Measurements from ENCODE around the gene C1QL2.

The C1QL2 gene

DNA sequence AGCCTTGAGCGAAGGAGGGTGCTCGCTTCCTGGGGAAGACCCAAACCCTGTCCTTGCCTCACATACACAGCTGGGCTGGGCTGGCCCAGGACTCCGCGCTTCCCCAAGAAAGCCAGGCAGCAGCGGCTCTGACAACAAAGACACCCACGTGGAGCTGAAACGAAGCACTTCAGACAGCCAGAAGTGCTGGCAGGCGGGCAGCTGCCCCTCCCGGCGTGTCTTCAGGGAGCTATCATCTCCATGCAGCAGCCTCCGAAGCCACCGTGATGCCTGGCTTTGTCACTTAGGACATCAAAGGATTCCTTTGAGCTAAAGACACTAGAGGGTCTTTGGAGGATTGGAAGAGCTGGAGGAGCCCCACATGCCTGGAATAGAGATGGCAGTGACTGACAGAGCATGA lies 35.2 kb downstream of the C1QL2 start:
- TF ChIP-seq, protein P1, sequence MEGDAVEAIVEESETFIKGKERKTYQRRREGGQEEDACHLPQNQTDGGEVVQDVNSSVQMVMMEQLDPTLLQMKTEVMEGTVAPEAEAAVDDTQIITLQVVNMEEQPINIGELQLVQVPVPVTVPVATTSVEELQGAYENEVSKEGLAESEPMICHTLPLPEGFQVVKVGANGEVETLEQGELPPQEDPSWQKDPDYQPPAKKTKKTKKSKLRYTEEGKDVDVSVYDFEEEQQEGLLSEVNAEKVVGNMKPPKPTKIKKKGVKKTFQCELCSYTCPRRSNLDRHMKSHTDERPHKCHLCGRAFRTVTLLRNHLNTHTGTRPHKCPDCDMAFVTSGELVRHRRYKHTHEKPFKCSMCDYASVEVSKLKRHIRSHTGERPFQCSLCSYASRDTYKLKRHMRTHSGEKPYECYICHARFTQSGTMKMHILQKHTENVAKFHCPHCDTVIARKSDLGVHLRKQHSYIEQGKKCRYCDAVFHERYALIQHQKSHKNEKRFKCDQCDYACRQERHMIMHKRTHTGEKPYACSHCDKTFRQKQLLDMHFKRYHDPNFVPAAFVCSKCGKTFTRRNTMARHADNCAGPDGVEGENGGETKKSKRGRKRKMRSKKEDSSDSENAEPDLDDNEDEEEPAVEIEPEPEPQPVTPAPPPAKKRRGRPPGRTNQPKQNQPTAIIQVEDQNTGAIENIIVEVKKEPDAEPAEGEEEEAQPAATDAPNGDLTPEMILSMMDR (IDR thresholded peaks at IDR 0.05; ENCODE audit: borderline replicate concordance, insufficient read depth, low read depth, low read length): no peak
- no peak overlapping the region for H3K4me3 ChIP-seq (ENCODE audit: low read depth, low read length)

- no peak overlapping the region for H3K4me3 ChIP-seq (ENCODE audit: low read depth, low read length)
- TF ChIP-seq, protein P1 (IDR thresholded peaks at IDR 0.05; ENCODE audit: borderline replicate concordance, insufficient read depth, low read depth, low read length): no peak
Observed at GRCh38 chr2:119122663-119123062, 35.9 kb downstream of the C1QL2 start.

GRCh38 chr2:119119999-119120756 lies 38.4 kb downstream of the C1QL2 start:
- TF ChIP-seq, protein P1 (IDR thresholded peaks at IDR 0.05; ENCODE audit: borderline replicate concordance, insufficient read depth, low read depth, low read length): no peak
- no peak overlapping the region for H3K4me3 ChIP-seq (ENCODE audit: low read depth, low read length)

DNA sequence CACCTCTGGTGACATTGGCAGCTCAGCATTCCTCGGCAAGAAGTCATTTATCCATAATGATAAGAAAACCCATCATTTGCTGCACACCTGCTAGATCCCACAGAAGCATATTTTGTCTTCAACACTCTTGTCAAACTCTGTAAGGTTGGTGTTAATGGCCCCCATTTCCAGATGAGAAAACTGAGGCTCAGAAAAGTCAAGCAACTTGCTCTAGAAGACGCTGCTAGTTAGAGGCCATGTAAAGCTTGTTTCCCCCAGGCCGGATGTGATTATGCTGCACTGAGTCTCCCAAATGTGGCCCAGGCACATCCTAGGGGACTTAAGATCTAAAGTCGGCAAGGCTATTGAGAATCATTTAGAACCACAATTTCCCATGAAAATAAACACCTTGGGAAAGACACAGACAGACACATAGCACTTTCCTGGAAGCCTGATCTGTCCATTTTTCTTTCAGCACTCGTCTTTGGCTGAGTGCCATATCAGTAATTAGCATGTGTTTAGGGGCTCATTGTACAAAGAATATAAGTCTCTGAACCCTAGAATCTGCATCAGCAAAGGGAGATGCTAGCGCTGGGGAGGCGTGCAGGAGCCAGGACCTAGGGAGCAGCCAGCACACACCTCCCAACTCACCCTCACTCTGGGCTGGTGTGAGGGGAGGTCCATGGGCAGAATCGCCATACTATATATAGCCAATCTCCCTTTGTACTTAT lies 39.3 kb downstream of the C1QL2 start:
- TF ChIP-seq, protein P1 (IDR thresholded peaks at IDR 0.05; ENCODE audit: borderline replicate concordance, insufficient read depth, low read depth, low read length): no peak
- H3K4me3 ChIP-seq (ENCODE audit: low read depth, low read length): no peak overlapping the region

GRCh38 chr2:119117891-119118882 lies 40.4 kb downstream of the C1QL2 start:
- TF ChIP-seq, protein P1 (IDR thresholded peaks at IDR 0.05; ENCODE audit: borderline replicate concordance, insufficient read depth, low read depth, low read length): no peak

DNA sequence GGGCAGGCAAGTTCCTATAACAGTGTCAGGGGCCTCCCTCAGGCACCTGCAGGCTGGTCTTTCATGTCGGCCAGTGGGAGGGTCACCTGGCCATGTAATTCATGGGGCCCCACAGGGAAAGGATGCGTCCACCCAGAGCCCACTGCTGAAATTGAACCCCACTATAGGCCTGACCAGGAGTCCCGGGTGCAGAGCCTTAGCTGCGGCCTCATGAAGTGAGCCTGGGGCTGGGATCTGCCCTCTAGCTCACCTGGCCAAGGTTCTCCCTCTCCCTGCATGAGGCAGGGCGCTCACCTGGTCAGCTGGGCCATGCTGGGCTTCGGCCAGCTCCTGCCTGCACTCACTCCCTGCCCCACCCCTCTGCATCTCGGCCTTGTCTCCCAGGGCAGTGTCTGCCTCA lies 41.1 kb downstream of the C1QL2 start:
- TF ChIP-seq, protein P1 (IDR thresholded peaks at IDR 0.05; ENCODE audit: borderline replicate concordance, insufficient read depth, low read depth, low read length): no peak
- no peak overlapping the region for H3K4me3 ChIP-seq (ENCODE audit: low read depth, low read length)

More at GRCh38 chr2:119117891-119118882, 40.4 kb downstream of the C1QL2 start:
- no peak overlapping the region for H3K4me3 ChIP-seq (ENCODE audit: low read depth, low read length)

Data from GM12875 (cell line).